Activated T-cell treated with anti-CD3 and anti-CD28 coated beads, Interleukin-2, amount 50 U/mL, for 72 hours (primary cell): ENCODE measurements around the gene PTPRD. TPM values are rescaled to one million over a fixed set of nuclear protein-coding genes. Genes with fewer than 3 reads are reported as not detected.

Experiments used
- ATAC-seq, 2 donors: fragments of 150-1000 bp; cut with Tn5 transposase; replicated peaks in 1 of 2; 2 replicates each; pipeline ENCODE4 v1.10.0; 2021; ENCODE audit warnings: moderate library complexity in 2 of 2, mild to moderate bottlenecking in 1 of 2
- DNase-seq, 2 donors: peaks; one replicate each; pipeline ENCODE4 v3.0.0; 2021 to 2022; ENCODE audit warnings: mixed read lengths in 1 of 2
- H3K27ac Mint-ChIP-seq: one replicate; pipeline ENCODE4 v1.8.0; 2022; ENCODE audit warnings: mild to moderate bottlenecking, moderate library complexity, mixed read lengths
- H3K27me3 Mint-ChIP-seq: one replicate; pipeline ENCODE4 v1.8.0; 2022; ENCODE audit warnings: low read depth, mixed read lengths
- H3K36me3 Mint-ChIP-seq, 2 donors: one replicate each; pipeline ENCODE4 v1.8.0; 2022; ENCODE audit warnings: mixed read lengths in 2 of 2, mild to moderate bottlenecking in 1 of 2; ENCODE audit not compliant: insufficient read depth in 2 of 2
- H3K4me1 Mint-ChIP-seq: one replicate; pipeline ENCODE4 v1.8.0; 2022; ENCODE audit warnings: low read depth, mixed read lengths
- H3K4me3 Mint-ChIP-seq, 2 donors: one replicate each; pipeline ENCODE4 v1.8.0; 2022; ENCODE audit warnings: mild to moderate bottlenecking in 2 of 2, mixed read lengths in 2 of 2, moderate library complexity in 2 of 2
- H3K9me3 Mint-ChIP-seq, 2 donors: one replicate each; pipeline ENCODE4 v1.8.0; 2022; ENCODE audit warnings: mixed read lengths in 2 of 2
- total RNA-seq, 2 donors: library from RNA; stranded (reverse); gene quantifications; one replicate each; pipeline ENCODE4 v1.2.3, GENCODE V29; 2022

PTPRD gene
- under 1 TPM in 1 of 2 donors, not detected in 1; 0.44 TPM for total RNA-seq

DNA sequence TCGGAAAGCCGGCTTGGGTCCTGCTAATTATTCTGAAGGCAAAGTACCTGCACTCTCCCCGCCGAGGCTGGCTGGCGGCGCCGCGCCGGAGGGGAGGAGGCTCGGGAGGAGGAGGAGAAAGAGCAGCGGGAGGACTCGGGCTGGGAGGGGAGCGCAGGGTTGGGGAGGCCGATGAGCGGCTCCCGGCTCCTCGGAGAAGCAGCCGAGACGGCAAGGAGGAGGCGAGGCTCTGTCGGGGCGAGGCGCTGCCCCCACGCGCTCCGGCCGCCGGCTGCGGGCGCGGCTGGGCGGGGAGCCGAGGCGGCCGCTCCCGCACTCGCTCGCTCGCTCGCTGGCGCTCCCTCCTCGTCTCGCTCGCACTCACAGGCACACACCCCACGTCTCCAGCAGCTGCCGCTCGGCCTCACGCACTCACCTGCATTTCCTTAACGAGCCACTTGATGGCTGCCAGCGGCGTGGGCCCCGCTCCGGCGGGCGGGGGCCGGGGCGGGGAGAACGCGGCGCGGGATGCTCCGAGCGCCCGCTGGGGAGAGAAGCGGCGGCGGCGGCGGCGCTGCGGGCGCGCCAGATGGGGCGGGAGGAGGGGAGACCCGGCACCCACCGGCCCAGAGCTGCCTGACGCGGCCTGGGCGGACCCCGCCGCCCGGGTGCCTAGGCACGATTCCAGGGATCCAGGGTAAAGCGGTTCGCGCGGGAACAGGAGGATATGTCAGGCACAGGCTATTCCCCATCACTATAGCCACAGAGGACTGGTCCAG, at the start of gene PTPRD:
PTPRD (minus strand) TSS at position 362 of the 758 bp plus-strand sequence.
- no peak within 1 kb of the TSS for H3K27ac Mint-ChIP-seq
- H3K4me1 Mint-ChIP-seq, result peaks cover 5% of the 10 kb centered on the region
- peak; percentile 12 to 19 for DNase-seq
- peaks cover 0 to 3% of the 10 kb centered on the region in 2 donors for H3K9me3 Mint-ChIP-seq
- peaks cover 3 to 4% of the 10 kb centered on the region in 2 donors for H3K36me3 Mint-ChIP-seq
- ATAC-seq, result peak; percentile 69 to 82
- peak within 1 kb of the TSS; percentile 69 to 83 for H3K4me3 Mint-ChIP-seq
- H3K27me3 Mint-ChIP-seq, result peaks cover 35% of the 10 kb centered on the region

- Mint-ChIP-seq H3K27me3 (no peaks in the 10 kb centered on the region), H3K4me3 (no peak overlapping the region), H3K9me3 (peaks cover 3 to 7% of the 10 kb centered on the region in 2 donors), H3K27ac (no peak overlapping the region), H3K4me1 (no peaks in the 10 kb centered on the region), H3K36me3 (no peaks in the 10 kb centered on the region)
- DNase-seq (no peak), ATAC-seq (no peak)
These were observed 49.2 kb upstream of the PTPRD start for GRCh38 chr9:10661994-10662393.

- Mint-ChIP-seq H3K9me3 (peaks cover 3 to 7% of the 10 kb centered on the region in 2 donors), H3K4me3 (no peak overlapping the region), H3K36me3 (no peaks in the 10 kb centered on the region), H3K4me1 (no peaks in the 10 kb centered on the region), H3K27me3 (no peaks in the 10 kb centered on the region), H3K27ac (no peak overlapping the region)
- ATAC-seq, result no peak
- DNase-seq, result no peak
These were observed 48.6 kb upstream of the PTPRD start for GRCh38 chr9:10661376-10661775.

DNA sequence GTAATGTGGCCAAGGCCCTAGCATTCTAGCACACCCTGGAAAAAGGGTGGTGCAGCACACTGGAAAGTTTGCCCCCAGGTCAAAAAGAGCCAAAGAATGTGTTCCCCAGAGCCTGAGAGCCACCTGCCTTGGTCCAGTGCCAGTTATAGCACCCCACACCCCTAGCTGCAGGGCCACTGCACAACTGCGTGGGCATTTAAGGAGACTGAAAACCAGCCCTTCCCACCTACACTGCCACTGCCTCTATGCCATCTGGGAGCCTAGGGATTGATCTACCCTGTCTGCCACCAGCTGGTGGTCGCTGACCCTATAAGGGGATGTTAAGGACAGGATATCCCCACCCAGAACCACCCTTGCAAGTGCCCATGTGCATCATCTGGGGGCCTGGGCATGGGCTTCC, 38.2 kb upstream of the PTPRD start:
- H3K4me1 Mint-ChIP-seq, result no peaks in the 10 kb centered on the region

DNA sequence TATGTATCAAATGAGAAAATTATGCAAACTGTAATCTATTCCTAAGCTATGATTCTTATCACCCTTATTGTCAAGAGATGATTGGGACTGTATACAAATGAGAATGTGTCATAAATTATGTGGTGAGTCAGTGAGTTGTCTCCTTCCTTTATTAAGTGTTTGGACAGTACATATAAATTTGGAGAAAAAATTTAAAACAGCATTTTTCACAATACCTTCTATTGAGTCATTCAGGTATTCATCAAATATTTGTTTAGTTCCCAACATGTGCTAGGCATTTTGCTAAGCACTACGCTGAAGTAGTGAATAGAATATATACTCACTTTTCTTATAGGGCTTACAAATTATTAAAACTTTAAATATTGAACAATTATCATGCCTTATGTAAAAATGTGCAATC, 36.3 kb upstream of the PTPRD start:
- no peak for ATAC-seq
- no peak for DNase-seq
- H3K4me3 Mint-ChIP-seq, result no peak overlapping the region

More for the DNA sequence above, 38.2 kb upstream of the PTPRD start:
- Mint-ChIP-seq H3K36me3 (peaks cover 2 to 4% of the 10 kb centered on the region in 2 donors), H3K27ac (no peak overlapping the region), H3K27me3 (no peaks in the 10 kb centered on the region), H3K4me3 (no peak overlapping the region), H3K9me3 (peaks cover 11 to 17% of the 10 kb centered on the region in 2 donors)
- no peak for ATAC-seq
- DNase-seq, result no peak

GRCh38 chr9:10633785-10634184, 21.0 kb upstream of the PTPRD start:
- Mint-ChIP-seq H3K27ac (no peak overlapping the region), H3K9me3 (peaks cover 0 to 3% of the 10 kb centered on the region in 2 donors), H3K4me3 (no peak overlapping the region), H3K4me1 (no peaks in the 10 kb centered on the region), H3K27me3 (no peaks in the 10 kb centered on the region), H3K36me3 (peaks cover 0 to 1% of the 10 kb centered on the region in 2 donors)
- no peak for ATAC-seq
- no peak for DNase-seq

More for the DNA sequence above, 36.3 kb upstream of the PTPRD start:
- Mint-ChIP-seq H3K27me3 (no peaks in the 10 kb centered on the region), H3K27ac (no peak overlapping the region), H3K4me1 (no peaks in the 10 kb centered on the region), H3K9me3 (peaks cover 9 to 16% of the 10 kb centered on the region in 2 donors), H3K36me3 (peaks cover 2 to 4% of the 10 kb centered on the region in 2 donors)

DNA sequence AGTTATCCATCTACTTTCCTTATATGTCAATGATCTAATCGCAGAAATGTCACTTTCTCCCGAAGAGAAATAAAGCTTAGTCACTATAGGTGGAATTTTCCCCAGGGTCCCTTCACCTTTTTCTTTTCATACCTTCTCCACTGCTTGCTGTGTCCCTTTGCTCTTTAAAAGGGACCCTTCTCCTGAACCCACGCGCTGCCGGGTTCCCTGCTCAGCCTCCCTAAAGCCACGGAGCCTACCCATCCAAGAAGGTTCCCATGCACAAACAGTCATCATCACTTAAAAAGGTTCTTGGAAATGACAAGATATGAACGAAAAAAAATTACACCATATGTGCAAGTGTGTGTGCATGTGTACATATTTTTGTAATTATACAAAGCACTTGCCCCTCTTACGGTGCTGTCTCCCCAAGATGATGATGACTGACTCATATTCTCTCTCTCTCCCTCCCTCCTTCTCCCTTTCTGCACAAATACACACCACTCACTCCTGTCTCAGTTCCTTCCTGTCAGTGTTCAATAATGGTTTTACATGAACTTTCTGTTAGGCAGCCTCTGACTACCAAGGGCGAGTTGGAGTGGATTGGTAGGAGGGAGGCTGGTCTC, 1.5 kb upstream of the PTPRD start:
- H3K36me3 Mint-ChIP-seq, result peaks cover 3 to 4% of the 10 kb centered on the region in 2 donors
- peaks cover 35% of the 10 kb centered on the region for H3K27me3 Mint-ChIP-seq
- H3K4me3 Mint-ChIP-seq, result no peak overlapping the region
- ATAC-seq (no peak), DNase-seq (no peak)
- no peak overlapping the region for H3K27ac Mint-ChIP-seq
- H3K9me3 Mint-ChIP-seq, result peaks cover 0 to 3% of the 10 kb centered on the region in 2 donors
- peaks cover 5% of the 10 kb centered on the region for H3K4me1 Mint-ChIP-seq

- DNase-seq (no peak), ATAC-seq (no peak)
- H3K27ac Mint-ChIP-seq, result no peak overlapping the region
- H3K27me3 Mint-ChIP-seq, result peaks cover 35% of the 10 kb centered on the region
- H3K4me1 Mint-ChIP-seq, result peaks cover 5% of the 10 kb centered on the region
- H3K36me3 Mint-ChIP-seq, result peaks cover 3 to 4% of the 10 kb centered on the region in 2 donors
- H3K4me3 Mint-ChIP-seq, result peak overlapping the region; percentile 19 to 53
- peaks cover 0 to 3% of the 10 kb centered on the region in 2 donors for H3K9me3 Mint-ChIP-seq
These were observed 617 bp upstream of the PTPRD start for GRCh38 chr9:10613419-10613818.

DNA sequence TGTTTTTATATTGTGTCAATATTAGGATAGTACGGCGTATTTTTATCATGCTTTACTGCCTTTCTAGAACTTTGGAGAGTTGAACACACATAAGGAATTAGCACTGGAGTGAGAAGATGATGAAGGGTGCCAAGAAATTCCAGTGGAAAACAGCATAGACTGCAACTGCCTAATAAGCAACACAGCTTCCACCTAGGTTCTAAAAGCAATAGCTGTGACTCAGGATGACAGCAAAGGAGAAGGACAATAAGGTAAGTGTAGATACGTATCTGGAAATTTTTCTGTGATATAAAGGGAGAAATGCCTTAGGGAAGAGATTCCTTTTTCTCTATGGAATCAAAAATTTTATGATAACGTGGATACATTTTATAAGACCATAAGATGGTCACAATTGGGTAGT, 7.4 kb downstream of the PTPRD start:
- Mint-ChIP-seq H3K36me3 (no peaks in the 10 kb centered on the region), H3K9me3 (peaks cover 0 to 4% of the 10 kb centered on the region in 2 donors), H3K4me1 (no peaks in the 10 kb centered on the region), H3K27me3 (no peaks in the 10 kb centered on the region), H3K27ac (no peak overlapping the region), H3K4me3 (no peak overlapping the region)
- ATAC-seq (no peak), DNase-seq (no peak)

DNA sequence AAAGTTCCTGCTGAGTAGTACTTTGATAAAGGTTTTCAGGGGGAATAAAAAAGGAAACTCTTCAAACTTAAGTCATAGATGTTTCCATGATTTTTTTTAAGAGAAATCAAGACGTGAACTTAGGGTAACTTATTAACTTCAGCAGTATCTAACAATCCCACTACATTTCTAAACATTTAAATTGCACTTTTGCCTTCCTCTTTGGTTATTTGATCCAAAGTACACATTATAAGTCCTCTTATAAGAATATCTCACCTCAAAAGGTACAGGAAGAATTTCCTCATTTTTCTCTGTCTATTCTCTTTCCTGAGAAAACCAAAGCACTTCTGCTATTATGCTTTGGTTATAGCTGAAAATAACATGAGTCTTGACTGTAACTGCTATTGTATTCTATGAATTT, 7.9 kb downstream of the PTPRD start:
- Mint-ChIP-seq H3K36me3 (no peaks in the 10 kb centered on the region), H3K9me3 (peaks cover 1 to 6% of the 10 kb centered on the region in 2 donors), H3K27ac (no peak overlapping the region), H3K27me3 (no peaks in the 10 kb centered on the region), H3K4me1 (no peaks in the 10 kb centered on the region), H3K4me3 (no peak overlapping the region)
- DNase-seq (no peak), ATAC-seq (no peak)

- ATAC-seq (no peak), DNase-seq (no peak)
- Mint-ChIP-seq H3K4me1 (no peaks in the 10 kb centered on the region), H3K4me3 (no peak overlapping the region), H3K27me3 (no peaks in the 10 kb centered on the region), H3K9me3 (peaks cover 1 to 2% of the 10 kb centered on the region in 2 donors), H3K36me3 (no peaks in the 10 kb centered on the region), H3K27ac (no peak overlapping the region)
These were observed 15.0 kb downstream of the PTPRD start for GRCh38 chr9:10597801-10598200.

GRCh38 chr9:10594482-10594881, 18.3 kb downstream of the PTPRD start:
- no peak overlapping the region for H3K4me3 Mint-ChIP-seq

DNA sequence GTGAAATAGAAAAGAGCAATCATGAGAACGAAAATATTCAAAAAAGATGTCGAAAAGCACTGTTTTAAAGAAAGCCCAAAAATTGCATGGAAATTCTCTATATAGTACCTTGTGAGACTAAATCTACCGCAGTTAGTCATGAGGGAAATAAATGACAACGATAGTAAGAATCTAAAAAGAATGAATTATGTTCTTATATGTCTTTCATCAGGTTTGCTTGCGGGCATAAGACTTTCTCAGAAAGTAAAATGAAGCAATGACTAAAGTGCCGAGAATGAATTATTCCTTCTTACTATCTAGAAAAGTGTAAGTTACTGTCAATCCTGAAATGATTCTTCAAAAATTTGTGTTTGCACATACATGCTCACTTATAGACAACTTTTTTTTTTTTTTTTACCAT, 26.4 kb downstream of the PTPRD start:
- Mint-ChIP-seq H3K4me1 (no peaks in the 10 kb centered on the region), H3K27ac (no peak overlapping the region), H3K36me3 (peaks cover 0 to 2% of the 10 kb centered on the region in 2 donors), H3K4me3 (no peak overlapping the region), H3K9me3 (peaks cover 7 to 12% of the 10 kb centered on the region in 2 donors), H3K27me3 (no peaks in the 10 kb centered on the region)
- DNase-seq (no peak), ATAC-seq (no peak)

More at GRCh38 chr9:10594482-10594881, 18.3 kb downstream of the PTPRD start:
- Mint-ChIP-seq H3K27me3 (no peaks in the 10 kb centered on the region), H3K4me1 (no peaks in the 10 kb centered on the region), H3K27ac (no peak overlapping the region), H3K36me3 (no peaks in the 10 kb centered on the region), H3K9me3 (no peaks in the 10 kb centered on the region)
- no peak for DNase-seq
- no peak for ATAC-seq
